HG03354 (cell line): ENCODE data around the gene ZBTB16.

Experiments
- ATAC-seq: cut with Tn5 transposase; IDR thresholded peaks from one replicate; pipeline ENCODE4 v1.9.1; 2021; ENCODE audit warnings: mild to moderate bottlenecking; ENCODE audit not compliant: unreplicated experiment, poor library complexity, severe bottlenecking

The ZBTB16 gene

GRCh38 chr11:114172055-114172861 lies 112.7 kb downstream of the ZBTB16 start:
- ATAC-seq, result no peak

GRCh38 chr11:114172871-114173444 lies 113.4 kb downstream of the ZBTB16 start:
- no peak for ATAC-seq

GRCh38 chr11:114173843-114174242 lies 114.3 kb downstream of the ZBTB16 start:
- no peak for ATAC-seq

- ATAC-seq, result no peak
These were observed 115.4 kb downstream of the ZBTB16 start for GRCh38 chr11:114174712-114175495.

GRCh38 chr11:114175706-114176105 lies 116.2 kb downstream of the ZBTB16 start:
- ATAC-seq, result no peak

- no peak for ATAC-seq
These were observed 116.8 kb downstream of the ZBTB16 start for GRCh38 chr11:114176321-114176720.

GRCh38 chr11:114178656-114179055 lies 119.1 kb downstream of the ZBTB16 start:
- no peak for ATAC-seq

- no peak for ATAC-seq
These were observed 119.9 kb downstream of the ZBTB16 start for GRCh38 chr11:114179234-114179941.

- no peak for ATAC-seq
These were observed 121.0 kb downstream of the ZBTB16 start for GRCh38 chr11:114180301-114181055.

GRCh38 chr11:114181195-114181594 lies 121.7 kb downstream of the ZBTB16 start:
- no peak for ATAC-seq

GRCh38 chr11:114181752-114182151 lies 122.2 kb downstream of the ZBTB16 start:
- no peak for ATAC-seq

GRCh38 chr11:114182471-114183043 lies 123.0 kb downstream of the ZBTB16 start:
- no peak for ATAC-seq

GRCh38 chr11:114183044-114183511 lies 123.6 kb downstream of the ZBTB16 start:
- no peak for ATAC-seq

- ATAC-seq, result no peak
These were observed 125.9 kb downstream of the ZBTB16 start for GRCh38 chr11:114185436-114185835.

- ATAC-seq, result no peak
These were observed 127.7 kb downstream of the ZBTB16 start for GRCh38 chr11:114187173-114187572.

GRCh38 chr11:114188851-114189570 lies 129.5 kb downstream of the ZBTB16 start:
- ATAC-seq, result no peak

- no peak for ATAC-seq
These were observed 131.1 kb downstream of the ZBTB16 start for GRCh38 chr11:114190630-114191029.

- no peak for ATAC-seq
These were observed 132.4 kb downstream of the ZBTB16 start for GRCh38 chr11:114191893-114192292.
